ENCODE results near the gene CUBN.

CUBN gene

GRCh38 chr10:17176091-17176490 lies 46.5 kb upstream of the CUBN start:
- Histone ChIP-seq H3K36me3 (ENCODE audit: insufficient read depth) (no peaks in the 10 kb centered on the region), H3K27me3 (ENCODE audit: insufficient read depth, low read depth) (no peaks in the 10 kb centered on the region), H3K4me3 (IDR thresholded peaks at IDR 0.05; ENCODE audit: insufficient read depth, low read depth, low read length) (no peak overlapping the region), H2AFZ (ENCODE audit: low read depth) (no peak overlapping the region), H3K27ac (no peak overlapping the region), H3K9ac (no peak overlapping the region), H3K79me2 (ENCODE audit: insufficient read depth, low read depth) (no peaks in the 10 kb centered on the region), H4K20me1 (ENCODE audit: insufficient read depth) (no peaks in the 10 kb centered on the region), H3K4me1 (ENCODE audit: low read depth, poor library complexity, severe bottlenecking) (no peaks in the 10 kb centered on the region), H3K4me2 (no peak overlapping the region)
- TF ChIP-seq CTCF (conservative IDR thresholded peaks at IDR 0.05; ENCODE audit: low read depth, low read length): no peak

GRCh38 chr10:17175551-17175950 lies 45.9 kb upstream of the CUBN start:
- H3K36me3 ChIP-seq (ENCODE audit: insufficient read depth): no peaks in the 10 kb centered on the region
- no peaks in the 10 kb centered on the region for H3K27me3 ChIP-seq (ENCODE audit: insufficient read depth, low read depth)
- no peak overlapping the region for H3K4me2 ChIP-seq
- no peaks in the 10 kb centered on the region for H3K79me2 ChIP-seq (ENCODE audit: insufficient read depth, low read depth)
- TF ChIP-seq CTCF (conservative IDR thresholded peaks at IDR 0.05; ENCODE audit: low read depth, low read length): no peak
- no peak overlapping the region for H2AFZ ChIP-seq (ENCODE audit: low read depth)
- no peaks in the 10 kb centered on the region for H4K20me1 ChIP-seq (ENCODE audit: insufficient read depth)
- no peak overlapping the region for H3K27ac ChIP-seq
- H3K9ac ChIP-seq: no peak overlapping the region
- no peaks in the 10 kb centered on the region for H3K4me1 ChIP-seq (ENCODE audit: low read depth, poor library complexity, severe bottlenecking)
- H3K4me3 ChIP-seq (IDR thresholded peaks at IDR 0.05; ENCODE audit: insufficient read depth, low read depth, low read length): no peak overlapping the region

GRCh38 chr10:17174626-17175025 lies 45.0 kb upstream of the CUBN start:
- Histone ChIP-seq H2AFZ (ENCODE audit: low read depth) (no peak overlapping the region), H4K20me1 (ENCODE audit: insufficient read depth) (no peaks in the 10 kb centered on the region), H3K4me1 (ENCODE audit: low read depth, poor library complexity, severe bottlenecking) (no peaks in the 10 kb centered on the region), H3K27me3 (ENCODE audit: insufficient read depth, low read depth) (no peaks in the 10 kb centered on the region), H3K36me3 (ENCODE audit: insufficient read depth) (no peaks in the 10 kb centered on the region), H3K4me2 (no peak overlapping the region), H3K27ac (no peak overlapping the region), H3K79me2 (ENCODE audit: insufficient read depth, low read depth) (no peaks in the 10 kb centered on the region), H3K9ac (no peak overlapping the region), H3K4me3 (IDR thresholded peaks at IDR 0.05; ENCODE audit: insufficient read depth, low read depth, low read length) (no peak overlapping the region)
- no peak for TF ChIP-seq CTCF (conservative IDR thresholded peaks at IDR 0.05; ENCODE audit: low read depth, low read length)

- Histone ChIP-seq H3K4me3 (IDR thresholded peaks at IDR 0.05; ENCODE audit: insufficient read depth, low read depth, low read length) (no peak overlapping the region), H3K36me3 (ENCODE audit: insufficient read depth) (no peaks in the 10 kb centered on the region), H3K4me2 (no peak overlapping the region), H2AFZ (ENCODE audit: low read depth) (no peak overlapping the region), H3K9ac (no peak overlapping the region), H3K4me1 (ENCODE audit: low read depth, poor library complexity, severe bottlenecking) (no peaks in the 10 kb centered on the region), H3K79me2 (ENCODE audit: insufficient read depth, low read depth) (no peaks in the 10 kb centered on the region), H3K27ac (no peak overlapping the region), H3K27me3 (ENCODE audit: insufficient read depth, low read depth) (no peaks in the 10 kb centered on the region), H4K20me1 (ENCODE audit: insufficient read depth) (no peaks in the 10 kb centered on the region)
- no peak for TF ChIP-seq CTCF (conservative IDR thresholded peaks at IDR 0.05; ENCODE audit: low read depth, low read length)
Observed at GRCh38 chr10:17171141-17171641, 41.6 kb upstream of the CUBN start.
